Measurements from ENCODE around the gene ZFP82.

Gene ZFP82

GRCh38 chr19:36363845-36364244 is 54.6 kb downstream of the ZFP82 start:
- no peak for DNase-seq

All from NCI-H1105 (cell line).